Tibial nerve (tissue), 3 donors: ENCODE data around the gene CFAP61.

Experiments used
- POLR2A ChIP-seq, 2 donors: fragments of 450-650 bp; IDR thresholded peaks; one replicate each; pipeline ENCODE4 v1.6.1; 2017; ENCODE audit warnings: antibody characterized with exemption in 2 of 2, mild to moderate bottlenecking in 2 of 2, moderate library complexity in 2 of 2
- TF ChIP-seq, protein P1 (sequence below), 5 experiments: fragments of 200-600 bp in 3 of 5; fragments of 450-650 bp in 2 of 5; sonication (generic) in 3 of 5; IDR thresholded peaks; one replicate each; pipeline ENCODE4 v1.5.1; 2016 to 2019; ENCODE audit warnings: antibody characterized with exemption in 5 of 5, mild to moderate bottlenecking in 3 of 5, moderate library complexity in 2 of 5

DNA sequence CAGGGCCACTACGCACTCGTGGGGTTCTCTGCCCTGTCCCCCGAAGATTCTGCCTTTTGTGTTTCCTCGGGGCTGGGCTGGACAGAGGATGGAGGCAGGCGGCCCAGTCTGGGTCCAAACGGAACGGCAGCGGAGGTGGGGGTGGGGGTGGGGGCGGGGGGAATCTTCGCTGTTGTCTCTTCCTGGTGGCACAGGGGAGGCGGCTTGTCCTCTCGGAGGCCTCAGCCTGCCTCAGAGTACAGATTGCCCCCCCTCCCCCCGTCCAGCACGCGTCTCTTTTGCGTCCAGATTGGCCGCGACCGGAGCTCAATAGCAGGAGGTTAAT, 314.2 kb downstream of the CFAP61 start:
- TF ChIP-seq, protein P1, sequence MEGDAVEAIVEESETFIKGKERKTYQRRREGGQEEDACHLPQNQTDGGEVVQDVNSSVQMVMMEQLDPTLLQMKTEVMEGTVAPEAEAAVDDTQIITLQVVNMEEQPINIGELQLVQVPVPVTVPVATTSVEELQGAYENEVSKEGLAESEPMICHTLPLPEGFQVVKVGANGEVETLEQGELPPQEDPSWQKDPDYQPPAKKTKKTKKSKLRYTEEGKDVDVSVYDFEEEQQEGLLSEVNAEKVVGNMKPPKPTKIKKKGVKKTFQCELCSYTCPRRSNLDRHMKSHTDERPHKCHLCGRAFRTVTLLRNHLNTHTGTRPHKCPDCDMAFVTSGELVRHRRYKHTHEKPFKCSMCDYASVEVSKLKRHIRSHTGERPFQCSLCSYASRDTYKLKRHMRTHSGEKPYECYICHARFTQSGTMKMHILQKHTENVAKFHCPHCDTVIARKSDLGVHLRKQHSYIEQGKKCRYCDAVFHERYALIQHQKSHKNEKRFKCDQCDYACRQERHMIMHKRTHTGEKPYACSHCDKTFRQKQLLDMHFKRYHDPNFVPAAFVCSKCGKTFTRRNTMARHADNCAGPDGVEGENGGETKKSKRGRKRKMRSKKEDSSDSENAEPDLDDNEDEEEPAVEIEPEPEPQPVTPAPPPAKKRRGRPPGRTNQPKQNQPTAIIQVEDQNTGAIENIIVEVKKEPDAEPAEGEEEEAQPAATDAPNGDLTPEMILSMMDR (IDR thresholded peaks at IDR 0.05) = no peak
- no peak for TF ChIP-seq POLR2A (IDR thresholded peaks at IDR 0.05)
